Activated CD4-positive, alpha-beta T cell treated with anti-CD3 and anti-CD28 coated beads, Interleukin-2, amount 50 U/mL, for 4 hours (primary cell): ENCODE data around the gene DUSP1.

Experiments used
- DNase-seq, 2 experiments: peaks; one replicate each; pipeline ENCODE4 v3.0.0-alpha.2; 2020

Gene DUSP1

GRCh38 chr5:172719211-172719610 is 51.8 kb downstream of the DUSP1 start:
- DNase-seq = no peak

- no peak for DNase-seq
Measured at GRCh38 chr5:172718527-172719114, 52.4 kb downstream of the DUSP1 start.
